ENCODE results near the gene TOR1A. TPM values are rescaled to one million over a fixed set of nuclear protein-coding genes. Genes with fewer than 3 reads are reported as not detected.

Gene TOR1A
- total and polyA plus RNA-seq, 2 experiments from 2014 or later = 23.6 to 45.7 TPM

- no peak for ATAC-seq
These were observed 34.4 kb upstream of the TOR1A start for GRCh38 chr9:129858167-129858962.

GRCh38 chr9:129857207-129857606, 33.3 kb upstream of the TOR1A start:
- Mint-ChIP-seq H3K27me3 (ENCODE audit: insufficient read depth, low read depth, poor library complexity) (peaks cover 3% of the 10 kb centered on the region), H3K4me1 (no peaks in the 10 kb centered on the region), H3K36me3 (ENCODE audit: low read depth) (peaks cover 18% of the 10 kb centered on the region), H3K27ac (no peak overlapping the region), H3K4me3 (no peak overlapping the region), H3K9me3 (no peaks in the 10 kb centered on the region)
- H3K36me3 ChIP-seq (ENCODE audit: insufficient read depth) = no peaks in the 10 kb centered on the region
- H3K4me3 ChIP-seq = no peak overlapping the region
- H3K4me1 ChIP-seq (ENCODE audit: insufficient read depth) = no peaks in the 10 kb centered on the region
- no peak overlapping the region for H2AFZ ChIP-seq
- DNase-seq (ENCODE audit: low spot score) = no peak
- no peak overlapping the region for H3K27ac ChIP-seq (ENCODE audit: low read depth)
- ATAC-seq = no peak
- H3F3A ChIP-seq (replicated peaks; ENCODE audit: low read depth) = no peaks in the 10 kb centered on the region
- no peaks in the 10 kb centered on the region for H3K79me2 ChIP-seq (replicated peaks; ENCODE audit: insufficient read depth)
- H4K20me1 ChIP-seq (replicated peaks; ENCODE audit: insufficient read depth) = no peaks in the 10 kb centered on the region; the same call in 1 of the 2 replicates
- H3K9me2 ChIP-seq (ENCODE audit: insufficient read depth) = no peaks in the 10 kb centered on the region
- H3K4me2 ChIP-seq = no peak overlapping the region
- H3K27me3 ChIP-seq (ENCODE audit: insufficient read depth) = no peaks in the 10 kb centered on the region
- TF ChIP-seq ZNF331 (CRISPR knock-in tag; IDR thresholded peaks at IDR 0.05; ENCODE audit: low read depth) (no peak), ZNF114 (CRISPR knock-in tag; IDR thresholded peaks at IDR 0.05) (no peak), POLR2AphosphoS5 (IDR thresholded peaks at IDR 0.05; ENCODE audit: low read depth) (no peak), CREB1 (CRISPR knock-in tag; IDR thresholded peaks at IDR 0.05; ENCODE audit: low read depth) (no peak), STAT1 (IDR thresholded peaks at IDR 0.05; ENCODE audit: unreplicated experiment) (no peak), NANOG (IDR thresholded peaks at IDR 0.05; ENCODE audit: borderline replicate concordance) (no peak)
- TF ChIP-seq, protein P1, sequence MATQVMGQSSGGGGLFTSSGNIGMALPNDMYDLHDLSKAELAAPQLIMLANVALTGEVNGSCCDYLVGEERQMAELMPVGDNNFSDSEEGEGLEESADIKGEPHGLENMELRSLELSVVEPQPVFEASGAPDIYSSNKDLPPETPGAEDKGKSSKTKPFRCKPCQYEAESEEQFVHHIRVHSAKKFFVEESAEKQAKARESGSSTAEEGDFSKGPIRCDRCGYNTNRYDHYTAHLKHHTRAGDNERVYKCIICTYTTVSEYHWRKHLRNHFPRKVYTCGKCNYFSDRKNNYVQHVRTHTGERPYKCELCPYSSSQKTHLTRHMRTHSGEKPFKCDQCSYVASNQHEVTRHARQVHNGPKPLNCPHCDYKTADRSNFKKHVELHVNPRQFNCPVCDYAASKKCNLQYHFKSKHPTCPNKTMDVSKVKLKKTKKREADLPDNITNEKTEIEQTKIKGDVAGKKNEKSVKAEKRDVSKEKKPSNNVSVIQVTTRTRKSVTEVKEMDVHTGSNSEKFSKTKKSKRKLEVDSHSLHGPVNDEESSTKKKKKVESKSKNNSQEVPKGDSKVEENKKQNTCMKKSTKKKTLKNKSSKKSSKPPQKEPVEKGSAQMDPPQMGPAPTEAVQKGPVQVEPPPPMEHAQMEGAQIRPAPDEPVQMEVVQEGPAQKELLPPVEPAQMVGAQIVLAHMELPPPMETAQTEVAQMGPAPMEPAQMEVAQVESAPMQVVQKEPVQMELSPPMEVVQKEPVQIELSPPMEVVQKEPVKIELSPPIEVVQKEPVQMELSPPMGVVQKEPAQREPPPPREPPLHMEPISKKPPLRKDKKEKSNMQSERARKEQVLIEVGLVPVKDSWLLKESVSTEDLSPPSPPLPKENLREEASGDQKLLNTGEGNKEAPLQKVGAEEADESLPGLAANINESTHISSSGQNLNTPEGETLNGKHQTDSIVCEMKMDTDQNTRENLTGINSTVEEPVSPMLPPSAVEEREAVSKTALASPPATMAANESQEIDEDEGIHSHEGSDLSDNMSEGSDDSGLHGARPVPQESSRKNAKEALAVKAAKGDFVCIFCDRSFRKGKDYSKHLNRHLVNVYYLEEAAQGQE (IDR thresholded peaks at IDR 0.05; ENCODE audit: unreplicated experiment) = no peak

More at GRCh38 chr9:129858167-129858962, 34.4 kb upstream of the TOR1A start:
- Mint-ChIP-seq H3K4me1 (no peaks in the 10 kb centered on the region), H3K36me3 (ENCODE audit: low read depth) (peaks cover 19% of the 10 kb centered on the region), H3K4me3 (no peak overlapping the region), H3K9me3 (no peaks in the 10 kb centered on the region; the same call in 2 of the 3 replicates), H3K27me3 (ENCODE audit: insufficient read depth, low read depth, poor library complexity) (peaks cover 3% of the 10 kb centered on the region), H3K27ac (no peak overlapping the region)
- Histone ChIP-seq H3K4me3 (no peak overlapping the region), H2AFZ (no peak overlapping the region), H3K36me3 (ENCODE audit: insufficient read depth) (no peaks in the 10 kb centered on the region), H3K9me2 (ENCODE audit: insufficient read depth) (no peaks in the 10 kb centered on the region), H3K79me2 (replicated peaks; ENCODE audit: insufficient read depth) (no peaks in the 10 kb centered on the region), H4K20me1 (replicated peaks; ENCODE audit: insufficient read depth) (no peaks in the 10 kb centered on the region), H3K4me2 (no peak overlapping the region), H3K4me1 (ENCODE audit: insufficient read depth) (no peaks in the 10 kb centered on the region), H3F3A (replicated peaks; ENCODE audit: low read depth) (no peaks in the 10 kb centered on the region), H3K27ac (ENCODE audit: low read depth) (no peak overlapping the region), H3K27me3 (ENCODE audit: insufficient read depth) (no peaks in the 10 kb centered on the region)
- no peak for DNase-seq (ENCODE audit: low spot score)
- TF ChIP-seq EZH2phosphoT487 (IDR thresholded peaks at IDR 0.05; ENCODE audit: unreplicated experiment) (no peak), ETS1 (IDR thresholded peaks at IDR 0.05) (no peak), CTCF (conservative IDR thresholded peaks at IDR 0.05; ENCODE audit: low read depth in 2 of 2) (no peak), STAT1 (IDR thresholded peaks at IDR 0.05; ENCODE audit: unreplicated experiment) (no peak), ZNF114 (CRISPR knock-in tag; IDR thresholded peaks at IDR 0.05) (no peak), EZH2 (IDR thresholded peaks at IDR 0.05; ENCODE audit: low read depth, unreplicated experiment) (no peak), NANOG (IDR thresholded peaks at IDR 0.05; ENCODE audit: borderline replicate concordance) (no peak), JUNB (IDR thresholded peaks at IDR 0.05; ENCODE audit: unreplicated experiment) (no peak), CREB1 (CRISPR knock-in tag; IDR thresholded peaks at IDR 0.05; ENCODE audit: low read depth) (no peak), POLR2AphosphoS5 (IDR thresholded peaks at IDR 0.05; ENCODE audit: low read depth) (no peak)

Data from GM23338 (cell line).